GM18507 (cell line): ENCODE data around the gene NBEA.
"Not testable (repeated sequence)": the region's sequence is repeated elsewhere in the genome, so short reads cannot be mapped to it uniquely, and the experiment has no call there.

Experiments used
- DNase-seq: peaks from one replicate; pipeline ENCODE4 v3.0.0; 2011; ENCODE audit warnings: low read depth; ENCODE audit not compliant: insufficient read length; ENCODE audit errors: extremely low spot score
- FAIRE-seq: peaks from 2 replicates; lab custom pipeline; 2011; peaks lifted over from hg19 to GRCh38; lab: Jason Lieb, UNC

NBEA gene

GRCh38 chr13:35046587-35046986 lies 104.5 kb downstream of the NBEA start:
- no peak for FAIRE-seq
- DNase-seq = no peak

GRCh38 chr13:35055705-35056104 lies 113.6 kb downstream of the NBEA start:
- FAIRE-seq = no peak

GRCh38 chr13:35057858-35058257 lies 115.8 kb downstream of the NBEA start:
- no peak for FAIRE-seq
- DNase-seq = no peak

More at GRCh38 chr13:35055705-35056104, 113.6 kb downstream of the NBEA start:
- DNase-seq = no peak

- not testable (repeated sequence) for DNase-seq
- peak; percentile 35 for FAIRE-seq
Observed at GRCh38 chr13:35058585-35058984, 116.5 kb downstream of the NBEA start.

GRCh38 chr13:35086667-35087066 lies 144.6 kb downstream of the NBEA start:
- FAIRE-seq = no peak

GRCh38 chr13:35092251-35092650 lies 150.2 kb downstream of the NBEA start:
- no peak for FAIRE-seq

More at GRCh38 chr13:35086667-35087066, 144.6 kb downstream of the NBEA start:
- no peak for DNase-seq

GRCh38 chr13:35092751-35093150 lies 150.7 kb downstream of the NBEA start:
- no peak for DNase-seq
- FAIRE-seq = no peak

More at GRCh38 chr13:35092251-35092650, 150.2 kb downstream of the NBEA start:
- DNase-seq = no peak

GRCh38 chr13:35093356-35093755 lies 151.3 kb downstream of the NBEA start:
- DNase-seq (no peak), FAIRE-seq (no peak)

GRCh38 chr13:35106771-35107170 lies 164.7 kb downstream of the NBEA start:
- not testable (repeated sequence) for DNase-seq, FAIRE-seq

- FAIRE-seq (no peak), DNase-seq (no peak)
Observed at GRCh38 chr13:35107535-35107934, 165.5 kb downstream of the NBEA start.

GRCh38 chr13:35113612-35114011 lies 171.5 kb downstream of the NBEA start:
- not testable (repeated sequence) for FAIRE-seq, DNase-seq

GRCh38 chr13:35127466-35127865 lies 185.4 kb downstream of the NBEA start:
- DNase-seq (no peak), FAIRE-seq (no peak)

GRCh38 chr13:35129500-35129899 lies 187.4 kb downstream of the NBEA start:
- DNase-seq = no peak

GRCh38 chr13:35131471-35131870 lies 189.4 kb downstream of the NBEA start:
- FAIRE-seq (no peak), DNase-seq (no peak)

More at GRCh38 chr13:35129500-35129899, 187.4 kb downstream of the NBEA start:
- FAIRE-seq = no peak

- DNase-seq (no peak), FAIRE-seq (no peak)
Observed at GRCh38 chr13:35136585-35136984, 194.5 kb downstream of the NBEA start.

GRCh38 chr13:35139591-35139990 lies 197.5 kb downstream of the NBEA start:
- DNase-seq (no peak), FAIRE-seq (no peak)

- no peak for DNase-seq
- no peak for FAIRE-seq
Observed at GRCh38 chr13:35140321-35140720, 198.3 kb downstream of the NBEA start.

GRCh38 chr13:35140831-35141230 lies 198.8 kb downstream of the NBEA start:
- DNase-seq = no peak
- no peak for FAIRE-seq

GRCh38 chr13:35143123-35143522 lies 201.1 kb downstream of the NBEA start:
- DNase-seq (no peak), FAIRE-seq (no peak)

- DNase-seq (no peak), FAIRE-seq (no peak)
Observed at GRCh38 chr13:35144166-35144890, 202.3 kb downstream of the NBEA start.

- FAIRE-seq = no peak
- DNase-seq = no peak
Observed at GRCh38 chr13:35146686-35147085, 204.6 kb downstream of the NBEA start.
